OCI-LY3 (cell line): Measurements from ENCODE around the gene RBM8A.

Experiments used
- H2AFZ ChIP-seq: fragments of 200-600, 300-600 bp; shearing (Covaris generic); 2 replicates; pipeline ENCODE4 v1.6.0; 2014; ENCODE audit warnings: antibody characterized with exemption, low read depth, low read length
- H3K27ac ChIP-seq: fragments of 200-600, 300-600 bp; sonication (generic); 2 replicates; pipeline ENCODE4 v1.5.1; 2014; ENCODE audit warnings: mild to moderate bottlenecking, low read length, moderate library complexity, mixed read lengths
- H3K27me3 ChIP-seq: fragments of 200-600, 300-600 bp; sonication (generic); 2 replicates; pipeline ENCODE4 v1.6.1; 2014; ENCODE audit warnings: low read depth, low read length, mixed read lengths
- H3K36me3 ChIP-seq: fragments of 200-600, 300-600 bp; sonication (generic); replicated peaks from 2 replicates; pipeline ENCODE3; 2014; ENCODE audit warnings: low read depth, low read length, mixed read lengths
- H3K4me1 ChIP-seq: fragments of 300-600, 200-600 bp; sonication (generic); 2 replicates; pipeline ENCODE4 v1.6.1; 2014; ENCODE audit warnings: low read length, mixed read lengths
- H3K4me2 ChIP-seq: fragments of 200-600, 300-600 bp; sonication (generic); 2 replicates; pipeline ENCODE4 v1.6.1; 2014; ENCODE audit warnings: low read length, mixed read lengths
- H3K4me3 ChIP-seq: fragments of 300-600, 200-600 bp; sonication (generic); 2 replicates; pipeline ENCODE4 v1.5.1; 2014; ENCODE audit warnings: antibody characterized with exemption, mild to moderate bottlenecking, low read length, moderate library complexity
- H3K79me2 ChIP-seq: fragments of 300-600, 200-600 bp; shearing (Covaris generic); 2 replicates; pipeline ENCODE4 v1.6.1; 2014; ENCODE audit warnings: mild to moderate bottlenecking, low read length, mixed read lengths
- H3K9ac ChIP-seq: fragments of 300-600, 200-600 bp; shearing (Covaris generic); 2 replicates; pipeline ENCODE4 v1.6.0; 2014; ENCODE audit warnings: mild to moderate bottlenecking, low read length, moderate library complexity
- H3K9me3 ChIP-seq: fragments of 200-600, 300-600 bp; shearing (Covaris generic); 2 replicates; pipeline ENCODE4 v1.6.1; 2014; ENCODE audit warnings: low read length, mixed read lengths; ENCODE audit not compliant: insufficient read depth
- H4K20me1 ChIP-seq: fragments of 200-600, 300-600 bp; sonication (generic); 2 replicates; pipeline ENCODE4 v1.6.1; 2016; ENCODE audit warnings: low read length, mixed read lengths; ENCODE audit not compliant: insufficient read depth
- CTCF ChIP-seq: fragments of 200-600, 300-600 bp; sonication (generic); IDR thresholded peaks from 2 replicates; pipeline ENCODE4 v1.5.1; 2014; ENCODE audit warnings: antibody characterized with exemption, low read length, low read depth
- EZH2phosphoT487 ChIP-seq: fragments of 200-600 bp; shearing (Covaris generic); IDR thresholded peaks from 2 replicates; pipeline ENCODE4 v1.6.1; 2018; ENCODE audit warnings: antibody characterized with exemption, mixed run types, low read depth

Gene RBM8A

GRCh38 chr1:145955436-145955835 is 28.2 kb upstream of the RBM8A start:
- peaks cover 11% of the 10 kb centered on the region for H3K27me3 ChIP-seq
- no peak overlapping the region for H3K9ac ChIP-seq
- TF ChIP-seq CTCF (no peak), EZH2phosphoT487 (no peak)
- H3K4me1 ChIP-seq: peaks cover 22% of the 10 kb centered on the region
- H2AFZ ChIP-seq: no peak overlapping the region
- H3K4me2 ChIP-seq: no peak overlapping the region
- H3K9me3 ChIP-seq: no peaks in the 10 kb centered on the region
- H3K79me2 ChIP-seq: peaks cover 19% of the 10 kb centered on the region
- H3K36me3 ChIP-seq: no peaks in the 10 kb centered on the region
- H3K4me3 ChIP-seq: no peak overlapping the region
- H4K20me1 ChIP-seq: no peaks in the 10 kb centered on the region
- H3K27ac ChIP-seq: no peak overlapping the region

- Histone ChIP-seq H3K4me1 (peaks cover 21% of the 10 kb centered on the region), H2AFZ (no peak overlapping the region), H3K4me2 (no peak overlapping the region), H3K36me3 (peaks cover 2% of the 10 kb centered on the region), H4K20me1 (no peaks in the 10 kb centered on the region), H3K79me2 (peaks cover 19% of the 10 kb centered on the region), H3K9ac (no peak overlapping the region), H3K9me3 (no peaks in the 10 kb centered on the region), H3K4me3 (no peak overlapping the region), H3K27me3 (no peaks in the 10 kb centered on the region), H3K27ac (no peak overlapping the region)
- TF ChIP-seq EZH2phosphoT487 (no peak), CTCF (no peak)
These were observed 26.6 kb upstream of the RBM8A start for GRCh38 chr1:145953861-145954260.

GRCh38 chr1:145952903-145953302 is 25.6 kb upstream of the RBM8A start:
- Histone ChIP-seq H3K4me1 (peaks cover 13% of the 10 kb centered on the region), H4K20me1 (no peaks in the 10 kb centered on the region), H3K79me2 (peaks cover 21% of the 10 kb centered on the region), H3K4me2 (no peak overlapping the region), H3K27me3 (no peaks in the 10 kb centered on the region), H3K36me3 (peaks cover 6% of the 10 kb centered on the region), H3K9ac (no peak overlapping the region), H3K27ac (no peak overlapping the region), H3K4me3 (no peak overlapping the region), H3K9me3 (no peaks in the 10 kb centered on the region), H2AFZ (no peak overlapping the region)
- TF ChIP-seq EZH2phosphoT487 (no peak), CTCF (no peak)

GRCh38 chr1:145951526-145951925 is 24.2 kb upstream of the RBM8A start:
- H3K4me2 ChIP-seq: no peak overlapping the region
- no peaks in the 10 kb centered on the region for H3K27me3 ChIP-seq

More at GRCh38 chr1:145951526-145951925, 24.2 kb upstream of the RBM8A start:
- no peak overlapping the region for H2AFZ ChIP-seq
- H4K20me1 ChIP-seq: no peaks in the 10 kb centered on the region
- H3K4me3 ChIP-seq: no peak overlapping the region
- no peaks in the 10 kb centered on the region for H3K9me3 ChIP-seq
- H3K36me3 ChIP-seq: peaks cover 6% of the 10 kb centered on the region
- peaks cover 7% of the 10 kb centered on the region for H3K4me1 ChIP-seq
- H3K9ac ChIP-seq: no peak overlapping the region
- TF ChIP-seq CTCF (no peak), EZH2phosphoT487 (no peak)
- H3K27ac ChIP-seq: no peak overlapping the region
- H3K79me2 ChIP-seq: peaks cover 14% of the 10 kb centered on the region
